Progenitor cell of endocrine pancreas (in vitro differentiated cells): Measurements from ENCODE around the gene SCYGR3. TPM values are rescaled to one million over a fixed set of nuclear protein-coding genes. Genes with fewer than 3 reads are reported as not detected.

ENCODE experiments used
- DNase-seq: peaks from one replicate; pipeline ENCODE4 v3.0.0; 2021; ENCODE audit warnings: low spot score; ENCODE audit not compliant: unreplicated experiment
- H3K27ac Mint-ChIP-seq: 2 replicates; pipeline ENCODE4 v1.8.0; 2021; ENCODE audit warnings: mild to moderate bottlenecking, moderate library complexity, mixed read lengths
- H3K27me3 Mint-ChIP-seq: 2 replicates; pipeline ENCODE4 v1.8.0; 2021; ENCODE audit warnings: mixed read lengths
- H3K36me3 Mint-ChIP-seq: 2 replicates; pipeline ENCODE4 v1.8.0; 2022; ENCODE audit warnings: mixed read lengths; ENCODE audit not compliant: insufficient read depth
- H3K4me1 Mint-ChIP-seq: 2 replicates; pipeline ENCODE4 v1.8.0; 2021; ENCODE audit warnings: low read depth, mixed read lengths
- H3K4me3 Mint-ChIP-seq: 2 replicates; pipeline ENCODE4 v1.8.0; 2021; ENCODE audit warnings: low read depth, mild to moderate bottlenecking, moderate library complexity, mixed read lengths
- H3K9me3 Mint-ChIP-seq: 2 replicates; pipeline ENCODE4 v1.8.0; 2021; ENCODE audit warnings: low read depth, mixed read lengths
- total RNA-seq: library from RNA; stranded (reverse); gene quantifications from 2 replicates; pipeline ENCODE4 v1.2.1, GENCODE V29; 2021
- TF ChIP-seq, protein P1 (sequence below): fragments of 200-600 bp; sonication (generic); IDR thresholded peaks from one replicate; pipeline ENCODE4 v1.5.0; 2021; ENCODE audit warnings: antibody characterized with exemption, mild to moderate bottlenecking; ENCODE audit not compliant: unreplicated experiment

The SCYGR3 gene
- total RNA-seq, 1 donor from 2014 or later = not detected

DNA sequence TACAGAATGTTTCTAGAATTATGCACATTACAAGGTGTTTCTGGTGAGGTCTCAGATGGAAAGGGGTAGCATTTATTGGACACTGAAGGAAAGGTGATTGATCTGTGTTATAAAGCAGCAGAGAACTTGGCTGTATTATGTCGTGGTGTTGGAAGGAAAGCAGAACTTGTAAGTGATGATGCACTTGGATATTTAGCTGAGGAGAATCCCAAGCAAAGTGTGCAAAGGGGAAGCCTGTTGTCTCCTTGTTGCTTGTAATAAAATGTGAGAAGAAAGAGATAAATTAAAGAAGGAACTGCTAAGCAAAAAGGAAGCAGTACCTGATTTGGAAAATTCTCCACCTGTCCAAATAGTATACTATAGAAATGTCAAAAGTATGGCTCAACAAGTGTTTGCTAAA, 39.8 kb upstream of the SCYGR3 start:
- no peaks in the 10 kb centered on the region for H3K27me3 Mint-ChIP-seq
- H3K9me3 Mint-ChIP-seq = no peaks in the 10 kb centered on the region
- no peak for DNase-seq
- no peak overlapping the region for H3K27ac Mint-ChIP-seq
- H3K36me3 Mint-ChIP-seq = no peaks in the 10 kb centered on the region
- TF ChIP-seq, protein P1, sequence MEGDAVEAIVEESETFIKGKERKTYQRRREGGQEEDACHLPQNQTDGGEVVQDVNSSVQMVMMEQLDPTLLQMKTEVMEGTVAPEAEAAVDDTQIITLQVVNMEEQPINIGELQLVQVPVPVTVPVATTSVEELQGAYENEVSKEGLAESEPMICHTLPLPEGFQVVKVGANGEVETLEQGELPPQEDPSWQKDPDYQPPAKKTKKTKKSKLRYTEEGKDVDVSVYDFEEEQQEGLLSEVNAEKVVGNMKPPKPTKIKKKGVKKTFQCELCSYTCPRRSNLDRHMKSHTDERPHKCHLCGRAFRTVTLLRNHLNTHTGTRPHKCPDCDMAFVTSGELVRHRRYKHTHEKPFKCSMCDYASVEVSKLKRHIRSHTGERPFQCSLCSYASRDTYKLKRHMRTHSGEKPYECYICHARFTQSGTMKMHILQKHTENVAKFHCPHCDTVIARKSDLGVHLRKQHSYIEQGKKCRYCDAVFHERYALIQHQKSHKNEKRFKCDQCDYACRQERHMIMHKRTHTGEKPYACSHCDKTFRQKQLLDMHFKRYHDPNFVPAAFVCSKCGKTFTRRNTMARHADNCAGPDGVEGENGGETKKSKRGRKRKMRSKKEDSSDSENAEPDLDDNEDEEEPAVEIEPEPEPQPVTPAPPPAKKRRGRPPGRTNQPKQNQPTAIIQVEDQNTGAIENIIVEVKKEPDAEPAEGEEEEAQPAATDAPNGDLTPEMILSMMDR = no peak
- peaks cover 3% of the 10 kb centered on the region for H3K4me1 Mint-ChIP-seq
- no peak overlapping the region for H3K4me3 Mint-ChIP-seq

DNA sequence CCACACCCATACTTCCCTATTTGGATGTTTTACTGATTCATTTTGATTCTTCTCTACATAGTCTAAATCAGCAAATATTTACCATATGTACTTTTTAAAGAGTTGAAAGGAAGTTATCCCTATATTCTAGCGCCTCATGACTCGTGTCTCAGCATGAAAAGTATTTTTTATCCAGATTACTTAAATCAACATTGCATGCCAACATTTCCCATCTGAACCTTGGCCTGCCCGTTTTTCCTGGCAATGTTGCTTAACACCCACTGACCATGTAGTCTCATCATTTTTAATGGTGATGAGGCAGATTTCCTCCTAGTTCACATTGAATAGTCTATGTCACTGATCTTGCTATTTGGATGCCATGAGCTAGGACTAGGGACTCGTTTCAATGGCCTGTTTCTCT, 38.8 kb upstream of the SCYGR3 start:
- Mint-ChIP-seq H3K9me3 (no peaks in the 10 kb centered on the region), H3K4me1 (peaks cover 3% of the 10 kb centered on the region), H3K4me3 (no peak overlapping the region), H3K27me3 (no peaks in the 10 kb centered on the region), H3K36me3 (no peaks in the 10 kb centered on the region), H3K27ac (no peak overlapping the region)
- DNase-seq = no peak
- TF ChIP-seq, protein P1 = no peak

DNA sequence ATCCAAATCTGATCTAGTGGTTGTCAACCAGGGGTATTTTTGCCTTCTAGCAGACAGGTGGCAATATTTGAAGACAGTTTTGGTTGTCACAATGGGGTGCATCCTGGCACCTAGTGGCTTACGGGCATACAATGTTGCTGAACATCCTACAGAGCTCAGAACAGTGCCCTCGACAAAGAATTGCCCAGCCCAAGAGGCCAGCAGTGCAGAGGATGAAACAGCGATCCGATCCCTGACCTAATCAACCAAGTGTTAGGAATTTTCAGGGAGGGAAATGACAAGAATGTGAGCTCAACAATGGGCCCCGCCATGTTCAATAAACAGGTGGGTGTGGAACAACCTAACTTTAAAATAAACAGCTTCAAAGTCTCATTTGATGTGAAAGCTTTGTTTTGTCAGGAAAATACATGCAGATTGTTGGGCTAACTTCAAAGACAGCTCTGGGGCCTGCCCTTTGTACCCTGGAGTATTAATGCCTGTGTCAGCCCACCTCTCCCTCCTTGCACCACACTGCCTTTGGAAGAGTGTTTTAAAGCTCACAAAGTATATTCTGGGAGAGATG, 29.4 kb upstream of the SCYGR3 start:
- Mint-ChIP-seq H3K4me3 (no peak overlapping the region), H3K9me3 (no peaks in the 10 kb centered on the region), H3K27ac (no peak overlapping the region), H3K36me3 (no peaks in the 10 kb centered on the region), H3K4me1 (peaks cover 4% of the 10 kb centered on the region), H3K27me3 (no peaks in the 10 kb centered on the region)
- TF ChIP-seq, protein P1 = no peak
- no peak for DNase-seq

DNA sequence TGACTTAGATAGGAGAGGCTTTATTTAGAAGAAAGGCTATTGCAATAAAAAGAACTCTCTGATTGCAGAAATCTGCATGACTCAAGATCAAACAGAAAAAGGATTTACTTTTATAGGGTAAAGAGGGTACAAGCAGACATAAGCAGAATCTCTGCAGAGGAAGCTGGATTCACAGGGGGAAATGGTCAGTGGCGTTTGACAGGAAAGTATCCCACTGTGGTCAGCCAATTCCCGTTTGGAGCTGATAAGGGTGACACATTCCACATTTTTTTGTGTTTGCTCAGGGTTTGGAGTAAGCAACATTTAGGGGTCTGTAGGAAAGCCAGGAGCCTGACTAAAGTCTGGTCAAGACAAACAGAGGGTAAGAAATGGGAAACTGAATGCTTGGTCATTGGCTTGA, 28.0 kb upstream of the SCYGR3 start:
- Mint-ChIP-seq H3K9me3 (no peaks in the 10 kb centered on the region), H3K27ac (no peak overlapping the region), H3K27me3 (no peaks in the 10 kb centered on the region), H3K4me1 (peaks cover 4% of the 10 kb centered on the region), H3K36me3 (no peaks in the 10 kb centered on the region), H3K4me3 (no peak overlapping the region)
- no peak for DNase-seq
- TF ChIP-seq, protein P1 = no peak

DNA sequence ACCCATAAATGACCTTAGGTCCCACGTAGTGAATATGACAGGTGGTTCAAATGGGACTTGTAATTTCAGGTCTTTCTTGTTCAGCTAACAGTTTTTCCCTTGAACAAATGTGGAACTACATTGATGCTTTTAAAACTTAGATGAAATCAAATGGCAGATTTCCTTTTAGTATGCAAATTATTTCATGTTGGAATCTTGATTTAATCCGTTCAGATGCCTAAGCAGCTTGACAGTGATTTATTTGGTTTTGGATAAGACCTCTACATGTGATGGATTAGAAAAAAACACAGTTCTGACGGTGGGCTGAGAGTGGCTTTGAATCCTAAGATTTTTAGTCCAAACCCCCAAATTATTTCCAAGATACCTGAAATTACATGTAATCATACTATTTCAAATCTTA, 19.6 kb upstream of the SCYGR3 start:
- no peaks in the 10 kb centered on the region for H3K4me1 Mint-ChIP-seq
- no peaks in the 10 kb centered on the region for H3K9me3 Mint-ChIP-seq
- no peaks in the 10 kb centered on the region for H3K36me3 Mint-ChIP-seq
- no peak overlapping the region for H3K27ac Mint-ChIP-seq
- H3K27me3 Mint-ChIP-seq = no peaks in the 10 kb centered on the region
- TF ChIP-seq, protein P1 = no peak
- no peak for DNase-seq
- H3K4me3 Mint-ChIP-seq = no peak overlapping the region
